SK-N-SH treated with all-trans-retinoic acid at 6 μM for 48 hours (cell line): Measurements from ENCODE around the gene LOXL4.

Experiments used
- OSR1 ChIP-seq: fragments of 250-450 bp; sonication (Bioruptor Pico); IDR thresholded peaks from 2 replicates; pipeline ENCODE4 v1.8.0; 2022; ENCODE audit warnings: moderate library complexity, mild to moderate bottlenecking, inconsistent platforms
- TF ChIP-seq, protein P1 (sequence below): fragments of 250-450 bp; sonication (Bioruptor Pico); IDR thresholded peaks from 2 replicates; pipeline ENCODE4 v1.5.1; 2020; ENCODE audit warnings: low read depth, mild to moderate bottlenecking, moderate library complexity
- TF ChIP-seq, protein P2 (sequence below): fragments of 250-450 bp; sonication (Bioruptor Pico); IDR thresholded peaks from 2 replicates; pipeline ENCODE4 v1.8.0; 2020; ENCODE audit warnings: mild to moderate bottlenecking, moderate library complexity, borderline replicate concordance
- TF ChIP-seq, protein P3 (sequence below): fragments of 250-450 bp; sonication (Bioruptor Pico); IDR thresholded peaks from 2 replicates; pipeline ENCODE4 v1.5.0; 2020; ENCODE audit warnings: mild to moderate bottlenecking, moderate library complexity

DNA sequence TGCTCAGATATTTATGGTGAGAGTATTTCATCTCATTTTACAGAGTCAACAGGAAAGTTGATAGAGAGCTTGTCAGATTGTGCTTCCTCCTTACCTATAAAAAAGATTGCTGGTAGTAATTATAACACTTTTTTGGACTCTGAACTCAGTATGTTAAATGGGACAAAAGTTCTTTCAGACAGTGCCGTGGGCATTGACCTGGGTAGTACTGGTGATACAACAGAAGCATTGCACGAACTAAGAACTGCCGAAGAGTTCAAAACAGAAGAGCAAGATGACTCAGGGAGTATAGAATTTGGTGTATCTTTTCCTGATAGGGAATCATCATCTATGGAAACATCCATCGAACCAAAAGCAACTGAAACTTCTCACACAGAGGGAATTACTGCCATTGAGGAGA is 58.6 kb downstream of the LOXL4 start:
- TF ChIP-seq, protein P1, sequence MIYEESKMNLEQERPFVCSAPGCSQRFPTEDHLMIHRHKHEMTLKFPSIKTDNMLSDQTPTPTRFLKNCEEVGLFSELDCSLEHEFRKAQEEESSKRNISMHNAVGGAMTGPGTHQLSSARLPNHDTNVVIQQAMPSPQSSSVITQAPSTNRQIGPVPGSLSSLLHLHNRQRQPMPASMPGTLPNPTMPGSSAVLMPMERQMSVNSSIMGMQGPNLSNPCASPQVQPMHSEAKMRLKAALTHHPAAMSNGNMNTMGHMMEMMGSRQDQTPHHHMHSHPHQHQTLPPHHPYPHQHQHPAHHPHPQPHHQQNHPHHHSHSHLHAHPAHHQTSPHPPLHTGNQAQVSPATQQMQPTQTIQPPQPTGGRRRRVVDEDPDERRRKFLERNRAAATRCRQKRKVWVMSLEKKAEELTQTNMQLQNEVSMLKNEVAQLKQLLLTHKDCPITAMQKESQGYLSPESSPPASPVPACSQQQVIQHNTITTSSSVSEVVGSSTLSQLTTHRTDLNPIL (CRISPR knock-in tag): no peak
- TF ChIP-seq, protein P2, sequence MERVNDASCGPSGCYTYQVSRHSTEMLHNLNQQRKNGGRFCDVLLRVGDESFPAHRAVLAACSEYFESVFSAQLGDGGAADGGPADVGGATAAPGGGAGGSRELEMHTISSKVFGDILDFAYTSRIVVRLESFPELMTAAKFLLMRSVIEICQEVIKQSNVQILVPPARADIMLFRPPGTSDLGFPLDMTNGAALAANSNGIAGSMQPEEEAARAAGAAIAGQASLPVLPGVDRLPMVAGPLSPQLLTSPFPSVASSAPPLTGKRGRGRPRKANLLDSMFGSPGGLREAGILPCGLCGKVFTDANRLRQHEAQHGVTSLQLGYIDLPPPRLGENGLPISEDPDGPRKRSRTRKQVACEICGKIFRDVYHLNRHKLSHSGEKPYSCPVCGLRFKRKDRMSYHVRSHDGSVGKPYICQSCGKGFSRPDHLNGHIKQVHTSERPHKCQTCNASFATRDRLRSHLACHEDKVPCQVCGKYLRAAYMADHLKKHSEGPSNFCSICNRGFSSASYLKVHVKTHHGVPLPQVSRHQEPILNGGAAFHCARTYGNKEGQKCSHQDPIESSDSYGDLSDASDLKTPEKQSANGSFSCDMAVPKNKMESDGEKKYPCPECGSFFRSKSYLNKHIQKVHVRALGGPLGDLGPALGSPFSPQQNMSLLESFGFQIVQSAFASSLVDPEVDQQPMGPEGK (CRISPR knock-in tag): no peak
- no peak for TF ChIP-seq OSR1 (CRISPR knock-in tag)
- TF ChIP-seq, protein P3, sequence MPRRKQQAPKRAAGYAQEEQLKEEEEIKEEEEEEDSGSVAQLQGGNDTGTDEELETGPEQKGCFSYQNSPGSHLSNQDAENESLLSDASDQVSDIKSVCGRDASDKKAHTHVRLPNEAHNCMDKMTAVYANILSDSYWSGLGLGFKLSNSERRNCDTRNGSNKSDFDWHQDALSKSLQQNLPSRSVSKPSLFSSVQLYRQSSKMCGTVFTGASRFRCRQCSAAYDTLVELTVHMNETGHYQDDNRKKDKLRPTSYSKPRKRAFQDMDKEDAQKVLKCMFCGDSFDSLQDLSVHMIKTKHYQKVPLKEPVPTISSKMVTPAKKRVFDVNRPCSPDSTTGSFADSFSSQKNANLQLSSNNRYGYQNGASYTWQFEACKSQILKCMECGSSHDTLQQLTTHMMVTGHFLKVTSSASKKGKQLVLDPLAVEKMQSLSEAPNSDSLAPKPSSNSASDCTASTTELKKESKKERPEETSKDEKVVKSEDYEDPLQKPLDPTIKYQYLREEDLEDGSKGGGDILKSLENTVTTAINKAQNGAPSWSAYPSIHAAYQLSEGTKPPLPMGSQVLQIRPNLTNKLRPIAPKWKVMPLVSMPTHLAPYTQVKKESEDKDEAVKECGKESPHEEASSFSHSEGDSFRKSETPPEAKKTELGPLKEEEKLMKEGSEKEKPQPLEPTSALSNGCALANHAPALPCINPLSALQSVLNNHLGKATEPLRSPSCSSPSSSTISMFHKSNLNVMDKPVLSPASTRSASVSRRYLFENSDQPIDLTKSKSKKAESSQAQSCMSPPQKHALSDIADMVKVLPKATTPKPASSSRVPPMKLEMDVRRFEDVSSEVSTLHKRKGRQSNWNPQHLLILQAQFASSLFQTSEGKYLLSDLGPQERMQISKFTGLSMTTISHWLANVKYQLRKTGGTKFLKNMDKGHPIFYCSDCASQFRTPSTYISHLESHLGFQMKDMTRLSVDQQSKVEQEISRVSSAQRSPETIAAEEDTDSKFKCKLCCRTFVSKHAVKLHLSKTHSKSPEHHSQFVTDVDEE (CRISPR knock-in tag): no peak
